Neutrophil (primary cell): ENCODE data around the gene PEX26.
"Not testable (repeated sequence)": the region's sequence is repeated elsewhere in the genome, so short reads cannot be mapped to it uniquely, and the experiment has no call there.

ENCODE experiments used
- H3K27ac ChIP-seq: fragments of 200-600 bp; sonication (generic); 2 replicates; pipeline ENCODE4 v1.5.1; 2016; ENCODE audit warnings: mild to moderate bottlenecking, moderate library complexity
- H3K27me3 ChIP-seq: fragments of 200-600 bp; sonication (generic); 2 replicates; pipeline ENCODE4 v1.6.0; 2016; ENCODE audit warnings: mild to moderate bottlenecking
- H3K36me3 ChIP-seq: fragments of 200-600 bp; sonication (generic); 2 replicates; pipeline ENCODE4 v1.5.1; 2017
- H3K4me1 ChIP-seq, 2 experiments: fragments of 200-600 bp in 1 of 2; sonication (generic) in 1 of 2; 1 replicate in 1 of 2; 2 replicates in 1 of 2; pipeline versions ENCODE4 v1.5.1 to v1.6.1; 2013 to 2016; ENCODE audit warnings: low read depth in 1 of 2, low read length in 1 of 2, mild to moderate bottlenecking in 1 of 2, moderate library complexity in 1 of 2; ENCODE audit not compliant: control insufficient read depth in 1 of 2, insufficient read depth in 1 of 2
- H3K4me3 ChIP-seq, 2 experiments: fragments of 200-600 bp in 1 of 2; sonication (generic) in 1 of 2; 1 replicate in 1 of 2; 2 replicates in 1 of 2; pipeline ENCODE4 v1.5.1; 2013 to 2016; ENCODE audit warnings: low read depth in 1 of 2, low read length in 1 of 2, mild to moderate bottlenecking in 1 of 2, moderate library complexity in 1 of 2
- H3K9me3 ChIP-seq: fragments of 200-600 bp; sonication (generic); 2 replicates; pipeline ENCODE4 v1.5.1; 2016
- CTCF ChIP-seq: fragments of 200-600 bp; sonication (generic); IDR thresholded peaks from 2 replicates; pipeline ENCODE4 v1.5.1; 2016; ENCODE audit warnings: antibody characterized with exemption

The PEX26 gene

GRCh38 chr22:18063306-18063705, 14.5 kb upstream of the PEX26 start:
- Histone ChIP-seq H3K4me1 (peaks cover 0 to 11% of the 10 kb centered on the region in 2 experiments), H3K27me3 (peaks cover 79% of the 10 kb centered on the region), H3K27ac (no peak overlapping the region), H3K4me3 (no peak overlapping the region), H3K9me3 (no peaks in the 10 kb centered on the region), H3K36me3 (no peaks in the 10 kb centered on the region)
- no peak for TF ChIP-seq CTCF

GRCh38 chr22:18063715-18064114, 14.1 kb upstream of the PEX26 start:
- H3K9me3 ChIP-seq, H3K36me3 ChIP-seq, H3K27ac ChIP-seq, H3K4me3 ChIP-seq: not testable (repeated sequence)
- peaks cover 0 to 11% of the 10 kb centered on the region in 2 experiments for H3K4me1 ChIP-seq
- peaks cover 79% of the 10 kb centered on the region for H3K27me3 ChIP-seq

GRCh38 chr22:18064636-18065035, 13.2 kb upstream of the PEX26 start:
- no peak overlapping the region for H3K4me3 ChIP-seq
- TF ChIP-seq CTCF = no peak
- peaks cover 83% of the 10 kb centered on the region for H3K27me3 ChIP-seq
- H3K27ac ChIP-seq = no peak overlapping the region
- H3K36me3 ChIP-seq = no peaks in the 10 kb centered on the region
- H3K4me1 ChIP-seq = peaks cover 0 to 11% of the 10 kb centered on the region in 2 experiments
- H3K9me3 ChIP-seq = no peaks in the 10 kb centered on the region

GRCh38 chr22:18065256-18065655, 12.5 kb upstream of the PEX26 start:
- Histone ChIP-seq H3K4me1 (peaks cover 0 to 11% of the 10 kb centered on the region in 2 experiments), H3K9me3 (no peaks in the 10 kb centered on the region), H3K36me3 (no peaks in the 10 kb centered on the region), H3K4me3 (no peak overlapping the region), H3K27ac (no peak overlapping the region), H3K27me3 (peaks cover 90% of the 10 kb centered on the region)
- TF ChIP-seq CTCF = no peak

- H3K4me1 ChIP-seq = peaks cover 0 to 11% of the 10 kb centered on the region in 2 experiments
- H3K36me3 ChIP-seq = no peaks in the 10 kb centered on the region
- no peaks in the 10 kb centered on the region for H3K9me3 ChIP-seq
- no peak overlapping the region for H3K4me3 ChIP-seq
- peaks cover 90% of the 10 kb centered on the region for H3K27me3 ChIP-seq
- no peak overlapping the region for H3K27ac ChIP-seq
- no peak for TF ChIP-seq CTCF
These were observed 11.5 kb upstream of the PEX26 start for GRCh38 chr22:18066181-18066859.

GRCh38 chr22:18067121-18067520, 10.7 kb upstream of the PEX26 start:
- Histone ChIP-seq H3K9me3 (no peaks in the 10 kb centered on the region), H3K4me3 (no peak overlapping the region), H3K4me1 (peaks cover 0 to 11% of the 10 kb centered on the region in 2 experiments), H3K27me3 (peaks cover 89% of the 10 kb centered on the region), H3K36me3 (no peaks in the 10 kb centered on the region), H3K27ac (no peak overlapping the region)
- TF ChIP-seq CTCF = no peak
